Fibroblast of villous mesenchyme (primary cell): ENCODE data around the gene CC2D1A. TPM values are rescaled to one million over a fixed set of nuclear protein-coding genes. Genes with fewer than 3 reads are reported as not detected.

Experiments
- DNase-seq: peaks from one replicate; pipeline ENCODE4 v3.0.0-alpha.2; 2010; ENCODE audit warnings: low read depth
- H3K4me3 ChIP-seq: 2 replicates; pipeline ENCODE4 v1.5.1; 2011; ENCODE audit warnings: low read depth, mild to moderate bottlenecking, low read length
- total RNA-seq: library from RNA; depleted of rRNA; stranded (reverse); fragments of >200 nt; gene quantifications from 2 replicates; pipeline ENCODE4 v1.2.3, GENCODE V29; 2012
- TF ChIP-seq, protein P1 (sequence below): IDR thresholded peaks from 2 replicates; pipeline ENCODE4 v1.5.1; 2012; ENCODE audit warnings: low read depth, mild to moderate bottlenecking, low read length; ENCODE audit not compliant: insufficient read depth

CC2D1A gene
- total RNA-seq, 1 donor = 18.6 TPM

GRCh38 chr19:13935765-13936510 lies 29.9 kb downstream of the CC2D1A start:
- no peak for DNase-seq
- TF ChIP-seq, protein P1, sequence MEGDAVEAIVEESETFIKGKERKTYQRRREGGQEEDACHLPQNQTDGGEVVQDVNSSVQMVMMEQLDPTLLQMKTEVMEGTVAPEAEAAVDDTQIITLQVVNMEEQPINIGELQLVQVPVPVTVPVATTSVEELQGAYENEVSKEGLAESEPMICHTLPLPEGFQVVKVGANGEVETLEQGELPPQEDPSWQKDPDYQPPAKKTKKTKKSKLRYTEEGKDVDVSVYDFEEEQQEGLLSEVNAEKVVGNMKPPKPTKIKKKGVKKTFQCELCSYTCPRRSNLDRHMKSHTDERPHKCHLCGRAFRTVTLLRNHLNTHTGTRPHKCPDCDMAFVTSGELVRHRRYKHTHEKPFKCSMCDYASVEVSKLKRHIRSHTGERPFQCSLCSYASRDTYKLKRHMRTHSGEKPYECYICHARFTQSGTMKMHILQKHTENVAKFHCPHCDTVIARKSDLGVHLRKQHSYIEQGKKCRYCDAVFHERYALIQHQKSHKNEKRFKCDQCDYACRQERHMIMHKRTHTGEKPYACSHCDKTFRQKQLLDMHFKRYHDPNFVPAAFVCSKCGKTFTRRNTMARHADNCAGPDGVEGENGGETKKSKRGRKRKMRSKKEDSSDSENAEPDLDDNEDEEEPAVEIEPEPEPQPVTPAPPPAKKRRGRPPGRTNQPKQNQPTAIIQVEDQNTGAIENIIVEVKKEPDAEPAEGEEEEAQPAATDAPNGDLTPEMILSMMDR = no peak
- no peak overlapping the region for H3K4me3 ChIP-seq

DNA sequence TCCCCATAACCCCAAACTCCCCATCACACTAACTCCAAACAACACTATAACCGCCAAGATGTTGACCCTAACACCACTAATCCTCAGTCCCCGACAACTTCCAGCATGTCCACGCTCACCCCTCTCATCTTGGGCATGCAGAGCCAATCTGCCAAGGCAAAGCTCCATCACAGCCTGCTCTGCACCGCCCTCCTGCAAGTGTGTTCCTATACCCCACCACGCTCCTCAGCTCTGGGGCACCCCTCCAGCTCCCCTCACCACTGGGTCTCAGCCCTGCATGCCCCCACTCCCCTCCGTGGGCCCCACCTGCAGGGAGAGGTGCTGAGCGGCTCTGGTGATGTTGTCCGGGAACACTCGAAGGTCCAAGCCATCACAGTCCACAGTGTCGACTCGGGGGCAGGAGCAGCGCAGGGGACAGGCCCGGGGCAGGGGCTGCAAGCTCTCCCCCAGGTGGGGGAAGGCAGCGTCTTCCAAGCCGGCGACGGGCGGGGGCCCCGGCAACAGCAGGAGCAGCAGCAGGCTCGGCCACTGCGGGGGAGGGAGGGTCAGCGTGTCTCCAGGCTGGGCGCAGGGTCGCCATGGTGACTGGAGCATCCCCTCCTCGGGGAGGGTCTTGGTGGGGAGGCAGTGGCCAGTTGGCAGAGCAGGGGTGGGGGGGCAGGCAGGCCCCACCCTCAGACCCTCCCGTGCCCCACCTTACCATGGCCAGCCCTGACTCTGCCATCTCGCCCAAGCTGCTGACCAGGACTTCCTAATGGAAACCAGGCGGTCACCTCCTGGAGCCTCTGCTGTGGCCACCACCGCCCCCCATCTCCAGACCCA lies 31.7 kb downstream of the CC2D1A start:
- peak overlapping the region; percentile 71 for H3K4me3 ChIP-seq
- DNase-seq = no peak
- TF ChIP-seq, protein P1 = no peak

- TF ChIP-seq, protein P1 = peak; percentile 4
- peak within 1 kb of the TSS; percentile 71 for H3K4me3 ChIP-seq
- DNase-seq = peak; percentile 78
These were observed 32.5 kb downstream of the CC2D1A start, which contains the start of gene PODNL1 for GRCh38 chr19:13938301-13939064. TSS of gene PODNL1 (minus strand) at chr19:13938417. CDS start at chr19:13938181, 236 bp downstream.

DNA sequence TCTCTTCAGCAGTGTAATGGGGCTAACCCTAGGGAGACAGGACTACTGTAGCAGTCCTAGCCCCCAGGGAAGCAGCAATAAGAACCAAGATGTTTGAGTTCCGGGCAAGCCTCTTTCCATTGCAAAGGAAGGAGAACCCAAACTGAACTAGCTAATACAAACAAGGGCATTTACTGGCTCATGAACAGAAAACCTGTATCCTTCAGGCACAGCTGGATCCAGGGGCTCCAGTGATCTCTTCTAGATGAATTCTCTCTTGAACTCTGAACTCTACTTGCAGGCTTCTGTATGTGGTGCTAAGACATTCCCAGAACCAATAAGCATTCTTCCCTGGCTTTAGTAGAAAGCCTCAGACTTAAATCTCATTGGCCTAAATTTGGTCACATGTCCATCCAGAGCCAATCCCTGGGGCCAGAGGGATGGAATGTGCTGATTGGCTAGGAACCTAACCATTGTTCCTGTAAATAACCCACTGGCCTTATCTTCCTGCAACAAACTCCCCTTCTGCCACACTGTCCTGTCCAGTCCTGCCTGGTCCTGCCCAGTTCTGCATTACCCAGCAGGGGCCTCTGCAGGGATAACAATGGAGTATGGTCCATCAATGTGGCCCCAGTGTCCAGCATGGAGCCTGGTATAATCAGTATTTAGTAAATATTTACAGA lies 36.2 kb downstream of the CC2D1A start:
- DNase-seq = no peak
- TF ChIP-seq, protein P1 = no peak
- H3K4me3 ChIP-seq = no peak overlapping the region

DNA sequence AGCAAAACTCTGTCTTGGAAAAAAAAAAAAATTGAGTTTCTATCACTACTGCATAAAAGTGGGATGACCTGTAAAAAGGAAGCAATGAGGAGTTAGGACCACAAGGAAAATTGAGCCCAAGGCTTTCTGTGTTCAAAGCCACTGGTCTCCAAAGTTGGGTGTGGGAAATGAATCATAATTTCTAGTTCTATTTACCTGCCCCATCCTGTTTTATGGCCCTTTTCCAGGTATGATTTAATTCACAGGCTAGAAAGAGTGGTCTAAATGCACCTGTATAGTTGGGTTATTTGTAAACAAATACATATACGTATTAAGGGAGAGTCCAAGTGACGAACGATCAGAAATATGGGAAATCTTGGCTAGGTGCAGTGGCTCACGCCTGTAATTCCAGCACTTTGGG lies 40.4 kb downstream of the CC2D1A start:
- DNase-seq = no peak
- H3K4me3 ChIP-seq = no peak overlapping the region
- TF ChIP-seq, protein P1 = no peak

DNA sequence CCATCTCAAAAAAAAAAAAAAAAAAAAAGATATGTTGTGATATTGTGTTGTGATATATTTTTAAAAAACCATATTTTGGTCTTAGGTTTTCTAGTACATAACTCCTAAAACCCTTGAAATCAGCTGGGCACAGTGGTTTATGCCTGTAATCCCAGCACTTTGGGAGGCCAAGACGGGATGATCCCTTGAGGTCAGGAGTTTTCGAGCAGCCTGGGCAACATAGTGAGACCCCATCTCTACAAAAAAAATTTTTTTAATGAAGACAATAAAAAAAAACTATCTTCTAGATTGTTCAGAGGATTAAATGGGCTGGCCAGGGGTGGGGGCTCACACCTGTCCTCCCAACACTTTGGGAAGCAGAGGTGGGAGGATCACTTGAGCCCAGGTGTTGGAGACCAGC lies 45.0 kb downstream of the CC2D1A start:
- TF ChIP-seq, protein P1 = no peak
- no peak for DNase-seq
- H3K4me3 ChIP-seq = no peak overlapping the region
